ENCODE results near the gene AKR7A2. TPM values are rescaled to one million over a fixed set of nuclear protein-coding genes. Genes with fewer than 3 reads are reported as not detected.

AKR7A2 gene
- total and polyA plus RNA-seq, 9 of the 15 experiments (the other 6 are each of a cell fraction or from before 2014, with no cell fraction given): 2.0 to 78.4 (median 49.4) TPM

DNA sequence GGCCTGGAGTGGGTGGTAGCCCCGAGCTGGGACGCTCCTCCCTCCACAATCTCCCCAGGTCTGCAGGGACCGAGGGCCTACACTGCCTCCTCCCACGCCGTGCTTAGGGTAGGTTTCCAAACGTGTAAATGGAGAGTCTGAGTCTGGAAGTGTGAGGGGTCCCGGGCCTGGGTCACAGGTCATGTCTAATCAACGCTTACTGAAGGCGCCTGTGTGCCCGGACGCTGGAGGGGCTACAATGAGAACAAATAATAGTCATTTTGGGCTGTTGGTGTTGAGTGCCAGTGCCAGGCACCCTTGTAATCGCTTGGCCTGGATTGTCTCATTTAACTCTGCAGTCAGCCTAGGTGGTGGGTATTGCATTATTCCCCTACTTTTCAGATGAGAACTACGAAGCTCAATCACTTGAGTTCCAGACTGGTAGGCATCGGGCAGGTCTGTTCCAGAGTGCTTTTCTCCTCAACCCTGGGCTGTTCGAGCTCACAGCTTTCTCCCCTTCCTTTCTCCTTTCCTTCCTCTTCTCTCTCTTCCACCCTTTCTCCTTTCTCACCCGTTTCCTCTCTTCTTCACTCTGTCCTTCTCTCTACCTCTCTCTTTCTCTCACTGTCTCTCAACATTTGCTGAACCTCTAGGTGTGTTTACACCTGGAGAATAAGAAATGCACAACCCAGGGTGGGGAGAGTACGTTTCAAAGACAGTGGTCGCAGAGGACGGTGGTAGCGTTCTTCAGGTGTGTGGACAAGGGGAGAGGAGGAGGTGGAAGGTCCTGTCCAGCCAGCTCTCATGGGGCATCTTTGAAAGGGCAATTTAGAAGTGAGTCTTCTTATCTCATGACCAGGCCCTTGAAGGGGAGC is 1.1 kb upstream of the AKR7A2 start (continued):
- TF ChIP-seq, protein P1, sequence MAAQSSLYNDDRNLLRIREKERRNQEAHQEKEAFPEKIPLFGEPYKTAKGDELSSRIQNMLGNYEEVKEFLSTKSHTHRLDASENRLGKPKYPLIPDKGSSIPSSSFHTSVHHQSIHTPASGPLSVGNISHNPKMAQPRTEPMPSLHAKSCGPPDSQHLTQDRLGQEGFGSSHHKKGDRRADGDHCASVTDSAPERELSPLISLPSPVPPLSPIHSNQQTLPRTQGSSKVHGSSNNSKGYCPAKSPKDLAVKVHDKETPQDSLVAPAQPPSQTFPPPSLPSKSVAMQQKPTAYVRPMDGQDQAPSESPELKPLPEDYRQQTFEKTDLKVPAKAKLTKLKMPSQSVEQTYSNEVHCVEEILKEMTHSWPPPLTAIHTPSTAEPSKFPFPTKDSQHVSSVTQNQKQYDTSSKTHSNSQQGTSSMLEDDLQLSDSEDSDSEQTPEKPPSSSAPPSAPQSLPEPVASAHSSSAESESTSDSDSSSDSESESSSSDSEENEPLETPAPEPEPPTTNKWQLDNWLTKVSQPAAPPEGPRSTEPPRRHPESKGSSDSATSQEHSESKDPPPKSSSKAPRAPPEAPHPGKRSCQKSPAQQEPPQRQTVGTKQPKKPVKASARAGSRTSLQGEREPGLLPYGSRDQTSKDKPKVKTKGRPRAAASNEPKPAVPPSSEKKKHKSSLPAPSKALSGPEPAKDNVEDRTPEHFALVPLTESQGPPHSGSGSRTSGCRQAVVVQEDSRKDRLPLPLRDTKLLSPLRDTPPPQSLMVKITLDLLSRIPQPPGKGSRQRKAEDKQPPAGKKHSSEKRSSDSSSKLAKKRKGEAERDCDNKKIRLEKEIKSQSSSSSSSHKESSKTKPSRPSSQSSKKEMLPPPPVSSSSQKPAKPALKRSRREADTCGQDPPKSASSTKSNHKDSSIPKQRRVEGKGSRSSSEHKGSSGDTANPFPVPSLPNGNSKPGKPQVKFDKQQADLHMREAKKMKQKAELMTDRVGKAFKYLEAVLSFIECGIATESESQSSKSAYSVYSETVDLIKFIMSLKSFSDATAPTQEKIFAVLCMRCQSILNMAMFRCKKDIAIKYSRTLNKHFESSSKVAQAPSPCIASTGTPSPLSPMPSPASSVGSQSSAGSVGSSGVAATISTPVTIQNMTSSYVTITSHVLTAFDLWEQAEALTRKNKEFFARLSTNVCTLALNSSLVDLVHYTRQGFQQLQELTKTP (IDR thresholded peaks at IDR 0.05; ENCODE audit: low read depth in 1 of 2, partially characterized antibody in 2 of 2): peak in 1 of 2 experiments; percentile 8
- TF ChIP-seq TEAD1 (CRISPR knock-in tag; IDR thresholded peaks at IDR 0.05): no peak
- TF ChIP-seq XRCC5 (IDR thresholded peaks at IDR 0.05; ENCODE audit: low read depth, low read length): peak; percentile 31; the same call in 1 of the 2 replicates
- TF ChIP-seq, protein P2, sequence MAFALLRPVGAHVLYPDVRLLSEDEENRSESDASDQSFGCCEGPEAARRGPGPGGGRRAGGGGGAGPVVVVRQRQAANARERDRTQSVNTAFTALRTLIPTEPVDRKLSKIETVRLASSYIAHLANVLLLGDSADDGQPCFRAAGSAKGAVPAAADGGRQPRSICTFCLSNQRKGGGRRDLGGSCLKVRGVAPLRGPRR (CRISPR knock-in tag; IDR thresholded peaks at IDR 0.05): no peak
- no peak for TF ChIP-seq RBM14 (IDR thresholded peaks at IDR 0.05; ENCODE audit: borderline replicate concordance, insufficient read depth, low read depth, low read length)
- TF ChIP-seq NEUROD1 (IDR thresholded peaks at IDR 0.05; ENCODE audit: borderline replicate concordance, low read depth, low read length, partially characterized antibody): no peak
- TF ChIP-seq RBM15 (IDR thresholded peaks at IDR 0.05; ENCODE audit: insufficient read depth, low read length): no peak
- peak in 1 of 2 experiments; percentile 15; a peak in 1 of 4 replicates for TF ChIP-seq NONO (IDR thresholded peaks at IDR 0.05; ENCODE audit: low read depth in 2 of 2, low read length in 1 of 2)
- TF ChIP-seq, protein P3, sequence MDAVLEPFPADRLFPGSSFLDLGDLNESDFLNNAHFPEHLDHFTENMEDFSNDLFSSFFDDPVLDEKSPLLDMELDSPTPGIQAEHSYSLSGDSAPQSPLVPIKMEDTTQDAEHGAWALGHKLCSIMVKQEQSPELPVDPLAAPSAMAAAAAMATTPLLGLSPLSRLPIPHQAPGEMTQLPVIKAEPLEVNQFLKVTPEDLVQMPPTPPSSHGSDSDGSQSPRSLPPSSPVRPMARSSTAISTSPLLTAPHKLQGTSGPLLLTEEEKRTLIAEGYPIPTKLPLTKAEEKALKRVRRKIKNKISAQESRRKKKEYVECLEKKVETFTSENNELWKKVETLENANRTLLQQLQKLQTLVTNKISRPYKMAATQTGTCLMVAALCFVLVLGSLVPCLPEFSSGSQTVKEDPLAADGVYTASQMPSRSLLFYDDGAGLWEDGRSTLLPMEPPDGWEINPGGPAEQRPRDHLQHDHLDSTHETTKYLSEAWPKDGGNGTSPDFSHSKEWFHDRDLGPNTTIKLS (IDR thresholded peaks at IDR 0.05; ENCODE audit: borderline replicate concordance, low read depth): no peak
- TF ChIP-seq ZBTB1 (CRISPR knock-in tag; IDR thresholded peaks at IDR 0.05; ENCODE audit: borderline replicate concordance, low read depth): no peak
- no peak for TF ChIP-seq SMAD4 (CRISPR knock-in tag; conservative IDR thresholded peaks at IDR 0.05)
- no peak for TF ChIP-seq MED1 (CRISPR knock-in tag; IDR thresholded peaks at IDR 0.05; ENCODE audit: borderline replicate concordance)
- no peak for TF ChIP-seq FOXK1 (CRISPR knock-in tag; IDR thresholded peaks at IDR 0.05; ENCODE audit: borderline replicate concordance)
- no peak for TF ChIP-seq RAD51 (IDR thresholded peaks at IDR 0.05; ENCODE audit: borderline replicate concordance, low read depth)
- no peak for TF ChIP-seq HNRNPLL (IDR thresholded peaks at IDR 0.05; ENCODE audit: low read depth, low read length, poor library complexity, severe bottlenecking)
- TF ChIP-seq, protein P4, sequence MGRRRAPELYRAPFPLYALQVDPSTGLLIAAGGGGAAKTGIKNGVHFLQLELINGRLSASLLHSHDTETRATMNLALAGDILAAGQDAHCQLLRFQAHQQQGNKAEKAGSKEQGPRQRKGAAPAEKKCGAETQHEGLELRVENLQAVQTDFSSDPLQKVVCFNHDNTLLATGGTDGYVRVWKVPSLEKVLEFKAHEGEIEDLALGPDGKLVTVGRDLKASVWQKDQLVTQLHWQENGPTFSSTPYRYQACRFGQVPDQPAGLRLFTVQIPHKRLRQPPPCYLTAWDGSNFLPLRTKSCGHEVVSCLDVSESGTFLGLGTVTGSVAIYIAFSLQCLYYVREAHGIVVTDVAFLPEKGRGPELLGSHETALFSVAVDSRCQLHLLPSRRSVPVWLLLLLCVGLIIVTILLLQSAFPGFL (CRISPR knock-in tag; IDR thresholded peaks at IDR 0.05): no peak
- no peak for TF ChIP-seq NR2F6 (CRISPR knock-in tag; IDR thresholded peaks at IDR 0.05)
- no peak for TF ChIP-seq ZNF23 (CRISPR knock-in tag; IDR thresholded peaks at IDR 0.05)

Data from K562 (cell line).